C4-2B (cell line): ENCODE results near the gene SVOPL.

ENCODE experiments used
- ZFX ChIP-seq: fragments of 450-650 bp; IDR thresholded peaks from 2 replicates; pipeline ENCODE4 v1.6.1; 2017
- TF ChIP-seq, protein P1 (sequence below): fragments of 450-650 bp; conservative IDR thresholded peaks from 2 replicates; pipeline ENCODE4 v1.5.1; 2017; ENCODE audit warnings: mild to moderate bottlenecking

DNA sequence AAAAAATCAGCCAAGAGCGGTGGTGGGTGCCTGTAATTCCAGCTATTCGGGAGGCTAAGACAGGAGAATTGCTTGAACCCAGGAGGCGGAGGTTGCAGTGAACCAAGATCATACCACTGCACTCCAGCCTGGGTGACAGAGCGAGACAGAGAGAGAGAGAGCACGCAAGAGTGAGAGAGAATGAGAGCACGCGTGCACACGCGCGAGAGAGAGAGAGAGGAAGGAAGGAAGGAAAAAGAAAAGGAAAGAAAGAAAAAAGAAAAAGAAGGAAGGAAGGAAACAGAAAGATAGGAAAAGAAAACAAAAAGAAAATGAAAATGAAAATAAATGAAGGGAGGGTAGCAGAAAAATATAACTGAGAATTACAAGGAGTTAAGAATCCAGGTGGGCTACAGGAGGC, 82.7 kb downstream of the SVOPL start:
- TF ChIP-seq, protein P1, sequence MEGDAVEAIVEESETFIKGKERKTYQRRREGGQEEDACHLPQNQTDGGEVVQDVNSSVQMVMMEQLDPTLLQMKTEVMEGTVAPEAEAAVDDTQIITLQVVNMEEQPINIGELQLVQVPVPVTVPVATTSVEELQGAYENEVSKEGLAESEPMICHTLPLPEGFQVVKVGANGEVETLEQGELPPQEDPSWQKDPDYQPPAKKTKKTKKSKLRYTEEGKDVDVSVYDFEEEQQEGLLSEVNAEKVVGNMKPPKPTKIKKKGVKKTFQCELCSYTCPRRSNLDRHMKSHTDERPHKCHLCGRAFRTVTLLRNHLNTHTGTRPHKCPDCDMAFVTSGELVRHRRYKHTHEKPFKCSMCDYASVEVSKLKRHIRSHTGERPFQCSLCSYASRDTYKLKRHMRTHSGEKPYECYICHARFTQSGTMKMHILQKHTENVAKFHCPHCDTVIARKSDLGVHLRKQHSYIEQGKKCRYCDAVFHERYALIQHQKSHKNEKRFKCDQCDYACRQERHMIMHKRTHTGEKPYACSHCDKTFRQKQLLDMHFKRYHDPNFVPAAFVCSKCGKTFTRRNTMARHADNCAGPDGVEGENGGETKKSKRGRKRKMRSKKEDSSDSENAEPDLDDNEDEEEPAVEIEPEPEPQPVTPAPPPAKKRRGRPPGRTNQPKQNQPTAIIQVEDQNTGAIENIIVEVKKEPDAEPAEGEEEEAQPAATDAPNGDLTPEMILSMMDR: no peak
- no peak for TF ChIP-seq ZFX
